Measurements from ENCODE around the gene TRIP6.
"Not testable (repeated sequence)": the region's sequence is repeated elsewhere in the genome, so short reads cannot be mapped to it uniquely, and the experiment has no call there.

Gene TRIP6

DNA sequence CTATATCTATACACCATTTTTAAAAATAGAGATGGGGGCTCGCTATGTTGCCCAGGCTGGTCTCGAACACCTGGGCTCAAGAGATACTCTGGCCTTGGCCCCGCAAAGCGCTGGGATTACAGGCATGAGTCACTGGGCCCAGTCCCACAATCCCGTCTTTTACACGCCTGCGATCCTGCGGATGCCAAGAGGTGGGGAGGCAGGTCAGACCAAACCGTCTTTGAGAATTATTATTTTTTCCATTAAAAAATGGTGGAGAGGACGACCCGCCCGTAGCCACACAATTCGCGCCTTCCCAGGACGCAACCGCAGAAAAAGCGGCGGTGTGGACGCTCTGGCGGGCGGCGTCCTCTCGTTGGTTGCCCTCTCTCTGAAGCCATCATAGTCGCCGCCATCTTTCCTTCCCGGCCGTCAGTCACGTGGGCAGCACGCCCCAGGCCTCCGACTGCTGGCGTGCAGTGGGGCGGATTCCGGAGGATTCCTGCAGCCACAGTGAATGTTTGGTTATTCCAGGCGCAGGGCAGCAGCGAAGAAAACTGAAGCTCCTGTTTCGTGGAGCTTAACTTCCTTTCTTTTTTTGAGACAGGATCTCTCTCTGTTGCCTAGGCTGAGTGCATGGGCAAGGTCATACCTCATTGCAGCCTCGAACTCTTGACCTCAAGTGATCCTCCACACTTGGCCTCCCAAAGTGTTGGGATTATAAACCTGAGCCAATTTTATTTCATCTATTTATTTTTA, 29.9 kb upstream of the TRIP6 start:
- DNase-seq = peak; percentile 56 to 86

DNA sequence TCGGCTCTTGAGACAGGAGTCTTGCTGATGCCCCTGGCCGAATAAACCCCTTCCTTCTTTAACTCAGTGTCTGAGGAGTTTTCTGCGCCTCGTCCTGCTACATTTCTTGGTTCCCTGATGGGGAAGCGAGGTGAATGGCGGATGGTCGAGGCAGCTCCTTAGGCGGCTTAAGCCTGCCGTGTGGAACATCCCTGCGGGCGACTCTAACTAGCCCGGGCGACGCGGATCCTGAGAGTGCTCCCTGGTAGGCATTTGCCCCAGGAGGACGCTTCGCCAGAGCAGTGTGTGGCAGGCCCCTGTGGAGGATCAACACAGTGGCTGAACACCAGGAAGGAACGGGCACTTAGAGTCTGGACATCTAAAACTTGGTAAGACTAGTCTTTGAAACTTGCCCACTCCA, 27.8 kb upstream of the TRIP6 start:
- no peak for DNase-seq

DNA sequence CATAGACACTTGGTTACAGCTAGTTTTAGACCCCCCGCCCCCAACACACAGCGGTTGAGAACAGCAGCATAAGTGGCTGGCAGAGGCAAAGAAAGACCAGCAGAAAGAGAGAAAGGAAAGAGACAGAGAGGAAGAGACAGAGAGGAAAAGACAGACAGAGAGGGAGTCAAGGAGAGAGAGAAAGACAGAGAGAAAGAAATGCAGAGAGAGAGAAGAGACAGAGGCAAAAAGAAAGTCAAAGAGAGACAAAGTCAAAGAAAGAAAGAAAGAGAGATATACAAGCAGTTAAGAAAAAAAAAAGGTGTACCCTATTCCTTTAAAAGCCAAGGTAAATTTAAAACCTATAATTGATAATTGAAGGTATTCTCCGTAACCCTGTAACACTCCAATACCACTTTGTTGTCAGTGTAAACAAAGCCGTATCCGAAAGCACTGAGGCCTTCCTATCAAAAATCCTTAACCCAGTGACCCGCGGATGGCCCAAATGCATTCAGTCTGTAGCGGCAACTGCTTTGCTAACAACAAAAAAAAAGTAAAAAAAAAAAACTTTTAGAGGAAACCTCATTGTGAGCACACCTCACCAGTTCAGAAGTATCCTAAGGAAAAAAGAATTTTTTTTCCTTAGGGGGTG, 26.6 kb upstream of the TRIP6 start:
- DNase-seq = no peak

DNA sequence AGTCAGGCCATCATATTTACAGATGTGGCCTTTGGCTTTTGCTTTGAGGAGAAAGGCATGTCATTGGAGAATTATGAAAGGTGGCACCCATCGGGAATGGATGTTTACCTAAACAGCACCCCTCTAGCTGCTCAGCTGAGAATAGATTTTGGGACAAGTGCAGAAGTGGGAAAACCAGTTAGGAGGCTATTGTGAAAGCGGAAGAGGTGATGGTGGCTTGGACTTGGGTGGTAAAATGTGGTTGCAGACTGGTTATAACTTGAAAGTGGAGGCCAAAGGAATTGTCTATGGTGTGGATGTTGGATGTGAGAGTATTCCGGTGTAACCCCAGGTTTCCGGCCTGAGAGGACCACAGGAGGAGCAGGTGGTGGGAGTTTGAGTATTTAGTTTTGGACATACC, 19.8 kb upstream of the TRIP6 start:
- DNase-seq = no peak

DNA sequence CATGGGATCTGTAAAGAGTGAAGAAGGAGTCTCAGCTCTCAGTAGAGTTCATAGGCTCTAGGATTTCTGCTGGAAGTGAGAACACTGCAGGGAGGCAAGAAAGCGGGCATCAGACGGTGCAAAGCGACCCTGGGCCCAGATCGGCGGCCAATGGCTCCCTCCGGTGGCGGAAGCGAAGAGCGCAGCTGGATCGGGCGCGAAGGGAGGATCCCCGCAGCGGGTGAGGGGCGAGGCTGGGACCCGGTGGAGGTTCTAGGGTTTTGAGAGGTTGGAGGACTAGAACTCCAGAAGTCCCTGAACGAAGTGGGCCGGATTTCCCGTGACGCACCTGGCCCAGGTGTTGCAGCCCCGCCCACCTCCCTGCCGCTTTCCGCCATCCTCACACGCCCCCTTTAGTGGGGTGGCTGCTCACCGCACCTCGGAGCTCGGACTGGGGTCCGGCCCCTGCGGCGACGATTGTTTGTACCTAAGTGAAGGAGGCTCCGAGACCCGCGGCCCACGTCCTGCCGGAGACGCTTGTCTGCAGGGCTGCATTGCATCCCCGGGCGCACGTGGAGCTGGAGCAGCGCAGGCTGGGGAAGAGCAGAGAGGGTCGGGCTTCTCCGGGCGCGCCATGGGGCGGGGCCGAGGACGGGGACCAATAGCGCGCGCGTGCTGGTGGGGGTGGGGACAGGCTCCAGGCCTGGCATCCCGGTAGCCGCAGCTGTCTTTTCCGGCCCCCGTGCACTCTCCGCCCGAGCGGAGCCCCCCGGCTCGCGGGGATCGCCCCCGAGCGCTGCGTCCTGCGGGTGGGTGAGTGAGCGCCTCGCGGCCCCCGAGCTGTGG, 14.9 kb upstream of the TRIP6 start, which contains the start of gene SLC12A9:
Gene SLC12A9 (plus strand): TSS at position 666 of the 825 bp plus-strand sequence. CDS start 1,485 bp downstream, outside the sequence.
- peak; percentile 75 to 77 for DNase-seq

DNA sequence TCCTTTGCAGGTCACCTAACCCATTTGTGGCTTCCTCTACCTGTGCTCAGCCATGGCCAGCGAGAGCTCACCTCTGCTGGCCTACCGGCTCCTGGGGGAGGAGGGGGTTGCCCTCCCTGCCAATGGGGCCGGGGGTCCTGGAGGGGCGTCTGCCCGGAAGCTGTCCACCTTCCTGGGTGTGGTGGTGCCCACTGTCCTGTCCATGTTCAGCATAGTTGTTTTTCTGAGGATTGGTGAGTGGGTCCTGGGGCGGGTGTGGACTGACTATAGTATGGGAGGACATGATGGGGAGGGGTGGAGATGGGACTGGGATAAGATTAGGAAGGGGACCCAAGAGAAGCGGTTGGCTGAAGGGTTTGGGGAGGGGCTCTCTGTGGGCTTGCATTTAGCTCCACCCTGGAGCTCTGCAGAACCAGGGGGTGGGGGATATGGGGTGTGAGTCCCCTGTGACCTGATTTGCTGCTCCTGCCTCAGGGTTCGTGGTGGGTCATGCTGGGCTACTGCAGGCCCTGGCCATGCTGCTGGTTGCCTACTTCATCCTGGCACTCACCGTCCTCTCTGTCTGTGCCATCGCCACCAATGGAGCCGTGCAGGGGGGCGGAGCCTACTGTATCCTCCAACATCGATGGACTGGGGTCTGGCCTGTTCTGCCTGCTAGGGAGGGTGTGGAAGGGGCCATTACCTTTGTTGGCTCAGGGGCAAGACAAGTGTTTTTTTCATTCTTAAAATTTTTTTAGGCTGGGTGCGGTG, 12.9 kb upstream of the TRIP6 start:
- DNase-seq = no peak

DNA sequence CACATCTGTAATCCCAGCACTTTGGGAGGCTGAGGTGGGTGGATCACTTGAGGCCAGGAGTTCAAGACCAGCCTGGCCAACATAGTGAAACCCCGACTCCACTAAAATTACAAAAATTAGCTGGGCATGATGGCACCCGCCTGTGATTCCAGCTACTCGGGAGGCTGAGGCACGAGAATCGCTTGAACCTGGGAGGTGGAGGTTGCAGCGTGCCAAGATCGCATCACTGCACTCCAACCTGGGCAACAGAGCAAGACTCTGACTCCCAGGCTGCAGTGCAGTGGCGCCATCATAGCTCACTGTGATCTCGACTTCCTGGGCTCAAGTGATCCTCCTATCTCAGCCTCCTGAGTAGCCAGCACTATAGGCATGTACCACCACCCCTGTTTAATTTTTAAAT, 12.3 kb upstream of the TRIP6 start:
- not testable (repeated sequence) for DNase-seq

DNA sequence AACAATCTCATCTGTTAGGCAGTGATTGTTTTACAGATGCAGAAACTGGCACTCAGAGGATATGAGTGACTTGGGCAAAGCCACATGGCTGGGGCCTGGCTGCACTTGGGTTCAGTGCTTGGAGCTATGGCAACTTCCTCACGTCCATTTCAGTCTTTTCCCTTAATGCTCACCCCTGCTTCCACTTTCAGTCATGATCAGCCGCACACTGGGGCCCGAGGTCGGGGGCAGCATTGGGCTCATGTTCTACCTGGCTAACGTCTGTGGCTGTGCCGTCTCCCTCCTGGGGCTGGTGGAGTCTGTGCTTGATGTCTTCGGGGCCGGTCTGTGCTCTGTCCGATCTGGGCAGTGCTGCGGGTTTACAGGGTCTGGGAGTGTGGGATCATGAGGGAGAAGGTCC, 11.7 kb upstream of the TRIP6 start:
- no peak for DNase-seq

DNA sequence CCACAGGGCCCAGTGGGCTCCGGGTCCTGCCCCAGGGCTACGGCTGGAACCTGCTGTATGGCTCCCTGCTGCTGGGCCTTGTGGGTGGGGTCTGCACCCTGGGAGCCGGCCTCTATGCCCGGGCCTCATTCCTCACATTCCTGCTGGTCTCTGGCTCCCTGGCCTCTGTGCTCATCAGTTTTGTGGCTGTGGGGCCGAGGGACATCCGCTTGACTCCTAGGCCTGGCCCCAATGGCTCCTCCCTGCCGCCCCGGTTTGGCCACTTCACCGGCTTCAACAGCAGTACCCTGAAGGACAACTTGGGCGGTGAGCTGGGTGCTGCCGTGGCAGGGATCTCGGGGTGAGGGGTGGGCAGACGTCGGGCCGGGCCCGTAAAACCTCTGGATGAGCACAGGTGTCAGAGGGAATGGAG, 10.3 kb upstream of the TRIP6 start:
- DNase-seq = no peak

DNA sequence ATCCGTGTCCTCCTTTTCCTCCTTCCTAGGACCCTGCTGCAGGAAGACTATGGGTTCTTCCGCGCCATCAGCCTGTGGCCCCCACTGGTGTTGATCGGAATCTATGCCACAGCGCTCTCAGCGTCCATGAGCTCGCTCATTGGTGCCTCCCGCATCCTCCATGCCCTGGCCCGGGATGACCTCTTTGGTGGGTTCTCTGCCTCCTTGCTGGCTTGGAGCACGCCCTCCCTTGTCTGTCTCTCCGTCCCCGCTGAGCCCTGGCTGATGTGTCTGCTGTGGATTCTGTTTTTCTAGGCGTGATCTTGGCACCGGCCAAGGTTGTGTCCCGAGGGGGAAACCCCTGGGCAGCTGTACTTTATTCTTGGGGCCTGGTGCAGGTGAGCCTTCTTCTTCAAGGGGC, 7.3 kb upstream of the TRIP6 start:
- no peak for DNase-seq

DNA sequence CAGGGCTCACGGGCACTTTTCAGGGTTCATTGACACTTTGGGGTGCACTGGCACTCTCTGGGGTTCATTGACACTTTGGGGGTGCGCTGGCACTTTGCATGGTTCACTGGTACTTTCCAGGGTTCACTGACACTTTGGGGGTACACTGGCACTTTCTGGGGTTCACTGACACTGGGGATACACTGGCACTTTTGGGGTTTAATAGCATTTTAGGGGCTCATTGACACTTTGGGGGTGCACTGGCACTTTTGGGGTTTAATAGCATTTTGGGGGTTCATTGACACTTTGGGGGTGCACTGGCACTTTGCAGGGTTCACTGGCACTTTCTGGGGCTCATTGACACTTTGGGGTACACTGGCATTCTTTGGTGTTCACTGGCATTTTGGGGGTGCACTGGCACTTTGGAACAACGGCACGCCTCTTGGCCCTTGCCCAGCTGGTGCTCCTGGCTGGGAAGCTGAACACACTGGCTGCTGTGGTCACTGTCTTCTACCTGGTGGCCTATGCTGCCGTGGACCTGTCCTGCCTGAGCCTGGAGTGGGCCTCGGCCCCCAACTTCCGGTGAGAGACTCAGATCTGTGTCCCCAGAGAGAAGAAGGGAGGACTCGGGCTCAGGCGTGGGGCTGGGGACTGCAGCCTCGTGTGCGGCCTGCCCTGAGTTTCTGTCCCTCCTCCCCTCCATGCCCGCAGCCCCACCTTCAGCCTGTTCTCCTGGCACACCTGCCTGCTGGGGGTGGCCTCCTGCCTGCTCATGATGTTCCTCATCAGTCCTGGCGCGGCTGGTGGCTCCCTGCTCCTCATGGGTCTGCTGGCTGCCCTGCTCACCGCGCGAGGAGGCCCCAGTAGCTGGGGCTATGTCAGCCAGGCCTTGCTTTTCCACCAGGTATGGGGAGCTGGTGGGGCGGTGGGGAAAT, 6.2 kb upstream of the TRIP6 start:
- no peak for DNase-seq

DNA sequence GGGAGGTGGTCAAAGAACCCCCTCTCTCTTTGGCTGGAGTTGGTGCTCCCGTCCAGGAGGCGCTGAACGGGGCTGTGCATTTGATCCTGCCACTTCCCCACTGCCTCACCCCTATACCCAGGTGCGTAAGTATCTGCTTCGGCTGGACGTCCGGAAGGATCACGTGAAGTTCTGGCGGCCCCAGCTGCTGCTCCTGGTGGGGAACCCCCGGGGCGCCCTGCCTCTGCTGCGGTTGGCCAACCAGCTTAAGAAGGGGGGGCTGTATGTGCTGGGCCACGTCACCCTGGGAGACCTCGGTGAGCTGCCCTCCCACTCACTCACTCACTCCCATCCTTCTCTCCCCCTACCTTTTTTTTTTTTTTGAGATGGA, 5.6 kb upstream of the TRIP6 start:
- no peak for DNase-seq

DNA sequence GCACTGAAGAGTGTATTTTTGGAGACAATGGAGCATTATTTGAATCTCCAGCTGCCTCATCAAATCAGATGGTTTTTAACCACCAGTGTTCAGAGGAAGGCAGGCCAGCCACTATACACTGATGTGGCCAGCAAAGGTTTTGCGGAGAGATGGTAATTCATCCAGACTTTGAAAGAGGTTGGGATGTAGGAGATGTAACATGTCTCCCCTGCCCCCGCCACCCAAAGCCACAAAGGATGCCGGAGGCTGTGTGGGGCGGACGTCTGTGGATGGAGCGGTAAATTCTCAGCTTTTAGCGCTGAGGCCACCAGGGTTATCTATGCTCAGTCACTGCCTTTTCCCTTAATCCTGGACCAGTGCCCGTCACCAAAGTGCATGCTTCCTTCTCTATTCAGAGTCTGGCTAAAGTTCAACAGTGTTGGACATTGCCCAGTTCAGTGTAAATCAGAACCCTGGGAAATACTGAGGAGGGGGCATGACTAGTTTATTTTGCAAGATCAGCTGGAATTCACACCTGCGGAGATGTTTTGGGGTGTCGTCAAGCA, 3.7 kb upstream of the TRIP6 start:
- no peak for DNase-seq

DNA sequence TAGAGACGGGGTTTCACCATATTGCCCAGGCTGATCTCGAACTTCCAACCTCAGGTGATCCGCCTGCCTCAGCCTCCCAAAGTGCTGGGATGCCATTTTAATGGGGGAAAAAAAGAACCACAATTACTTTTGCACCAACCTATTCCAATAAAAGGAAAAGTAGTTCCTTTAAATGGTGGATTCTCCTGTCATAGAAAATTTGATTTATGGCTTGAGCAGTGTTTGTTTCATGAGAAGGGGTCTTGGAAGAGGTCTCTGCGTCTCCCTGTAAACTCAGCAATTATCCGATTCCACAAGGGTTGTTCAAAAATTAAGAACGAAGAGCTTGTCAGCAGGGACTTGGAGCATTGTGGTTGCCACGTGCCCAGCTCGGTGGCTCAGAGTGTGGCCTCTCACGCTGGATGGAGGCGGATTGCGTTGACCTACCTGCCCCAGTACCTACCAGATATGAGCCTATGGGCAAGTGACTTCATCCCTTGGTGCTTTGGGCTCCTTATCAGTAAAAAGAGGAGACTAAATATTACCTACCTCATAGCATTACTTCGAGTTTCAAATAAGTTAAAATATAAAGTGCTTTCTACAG, 2.8 kb upstream of the TRIP6 start:
- DNase-seq = no peak

DNA sequence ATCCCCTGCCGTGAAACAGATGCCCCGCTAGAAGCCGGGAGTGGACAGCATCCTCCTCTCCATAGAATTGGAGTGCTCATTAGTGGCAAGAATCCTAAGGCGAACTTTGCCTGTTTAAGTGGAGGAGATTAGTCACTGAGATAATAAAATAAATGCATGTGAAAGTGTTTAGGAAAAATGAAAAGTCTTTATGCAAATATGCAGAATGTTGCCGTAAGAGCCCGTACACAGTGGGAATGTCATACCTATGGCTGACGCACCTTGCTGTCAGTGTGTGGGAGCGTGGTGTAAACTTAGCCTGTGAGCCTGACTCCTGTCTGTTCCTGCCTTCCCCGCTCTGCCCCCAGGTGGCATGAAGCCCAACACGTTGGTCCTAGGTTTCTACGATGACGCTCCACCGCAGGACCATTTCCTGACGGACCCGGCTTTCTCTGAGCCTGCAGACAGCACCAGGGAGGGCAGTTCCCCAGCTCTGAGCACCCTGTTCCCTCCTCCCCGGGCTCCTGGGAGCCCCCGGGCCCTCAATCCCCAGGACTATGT, 1.7 kb upstream of the TRIP6 start:
- DNase-seq = no peak

DNA sequence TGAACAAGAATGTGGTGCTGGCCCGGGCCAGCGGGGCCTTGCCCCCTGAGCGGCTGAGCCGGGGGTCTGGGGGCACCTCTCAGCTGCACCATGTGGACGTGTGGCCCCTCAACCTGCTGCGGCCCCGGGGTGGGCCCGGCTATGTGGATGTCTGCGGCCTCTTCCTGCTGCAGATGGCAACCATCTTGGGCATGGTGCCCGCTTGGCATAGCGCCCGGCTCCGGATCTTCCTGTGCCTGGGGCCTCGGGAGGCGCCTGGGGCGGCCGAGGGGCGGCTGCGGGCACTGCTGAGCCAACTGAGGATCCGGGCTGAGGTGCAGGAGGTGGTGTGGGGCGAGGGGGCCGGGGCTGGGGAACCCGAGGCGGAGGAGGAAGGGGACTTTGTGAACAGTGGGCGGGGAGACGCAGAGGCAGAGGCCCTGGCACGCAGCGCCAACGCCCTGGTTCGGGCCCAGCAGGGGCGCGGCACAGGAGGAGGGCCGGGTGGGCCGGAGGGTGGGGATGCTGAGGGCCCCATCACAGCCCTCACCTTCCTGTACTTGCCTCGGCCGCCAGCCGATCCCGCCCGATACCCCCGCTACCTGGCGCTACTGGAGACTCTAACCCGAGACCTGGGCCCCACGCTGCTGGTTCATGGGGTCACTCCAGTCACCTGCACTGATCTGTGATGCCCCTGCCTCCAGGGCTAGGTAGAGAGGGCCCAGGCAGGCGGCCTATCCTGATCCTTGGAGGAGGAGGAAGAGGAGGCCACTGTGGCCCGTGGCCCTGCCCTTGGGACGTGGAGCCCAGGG, 1.1 kb upstream of the TRIP6 start:
- DNase-seq = no peak

DNA sequence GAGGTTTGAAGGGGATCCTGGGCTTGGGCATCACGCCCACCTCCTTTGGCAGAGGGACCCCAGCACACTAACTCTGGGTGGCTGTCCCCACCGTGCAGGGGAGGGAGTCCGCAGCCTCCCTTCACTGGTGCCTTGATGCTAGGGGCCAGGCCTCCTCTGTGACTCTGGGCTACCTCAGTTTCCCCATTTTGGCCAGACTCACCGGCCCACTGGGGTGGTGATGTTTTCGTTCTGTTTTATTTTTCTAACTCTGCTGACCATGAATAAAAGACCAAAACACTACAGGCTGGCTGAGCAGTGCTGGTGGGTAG, 503 bp upstream of the TRIP6 start:
- DNase-seq = no peak

DNA sequence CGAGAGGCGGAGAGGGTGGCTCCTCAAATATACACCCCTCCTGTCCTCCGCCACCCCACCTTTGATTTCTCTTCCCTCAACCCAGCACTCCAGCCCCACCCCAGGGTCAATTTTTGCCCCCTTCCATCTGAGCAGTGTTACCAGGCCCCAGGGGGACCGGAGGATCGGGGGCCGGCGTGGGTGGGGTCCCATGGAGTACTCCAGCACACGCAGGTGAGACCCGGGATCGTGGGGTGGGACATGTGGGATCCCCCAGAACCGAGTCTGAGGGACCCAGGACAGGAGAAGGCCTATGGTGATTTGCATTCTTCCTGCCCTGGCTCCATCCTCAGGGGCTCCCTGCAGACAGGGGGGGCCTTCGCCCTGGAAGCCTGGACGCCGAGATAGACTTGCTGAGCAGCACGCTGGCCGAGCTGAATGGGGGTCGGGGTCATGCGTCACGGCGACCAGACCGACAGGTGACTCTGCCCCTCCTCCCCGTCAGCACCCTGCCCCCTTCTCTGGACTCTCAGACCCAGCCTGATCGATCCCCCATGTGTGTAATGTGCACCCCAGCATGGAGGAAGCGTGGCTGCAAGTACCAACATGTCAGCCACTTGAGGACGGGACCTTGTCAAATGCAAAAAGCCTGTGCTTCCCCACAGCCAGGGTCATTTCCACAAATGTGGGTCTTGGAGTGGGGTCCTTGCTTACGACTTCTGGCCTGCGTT, 744 bp downstream of the TRIP6 start:
- DNase-seq = no peak

DNA sequence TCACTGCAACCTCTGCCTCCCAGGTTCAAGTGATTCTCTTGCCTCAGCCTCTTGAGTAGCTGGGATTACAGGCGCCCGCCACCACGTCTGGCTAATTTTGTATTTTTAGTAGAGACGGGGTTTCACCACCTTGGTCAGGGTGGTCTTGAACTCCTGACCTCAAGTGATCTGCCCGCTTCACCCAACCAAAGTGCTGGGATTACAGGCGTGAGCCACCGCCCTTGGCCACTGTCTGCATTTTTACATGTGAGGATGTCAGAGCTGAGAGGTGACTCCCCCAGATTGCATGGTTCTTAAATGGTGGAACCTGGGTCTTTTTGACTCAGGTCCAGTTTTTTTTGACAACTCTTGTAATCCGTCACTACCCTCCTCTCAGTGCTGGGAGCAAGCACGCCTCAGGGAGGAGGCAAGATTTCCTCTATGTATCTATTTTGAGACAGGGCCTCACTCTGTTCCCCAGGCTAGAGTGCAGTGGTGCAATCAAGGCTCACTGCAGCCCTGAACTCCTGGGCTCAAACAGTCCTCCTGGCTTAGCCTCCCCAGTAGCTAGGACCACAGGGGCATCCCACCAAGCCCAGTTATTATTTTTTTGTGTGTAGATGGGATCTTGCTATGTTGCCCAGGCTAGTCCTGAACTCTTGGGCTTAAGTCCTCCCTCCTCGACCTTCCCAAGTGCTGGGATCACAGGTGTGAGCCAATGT, 6.6 kb downstream of the TRIP6 start:
- no peak for DNase-seq

Data from NCI-H524 (cell line).